C4-2B (cell line): ENCODE results near the gene TNIP3.
A peak's percentile ranks its signal among the peaks of the same experiment; 100 is the strongest.

Experiments
- H3K27ac ChIP-seq: fragments of 450-650 bp; 2 replicates; pipeline ENCODE4 v1.5.1; 2017
- CTCF ChIP-seq: fragments of 450-650 bp; conservative IDR thresholded peaks from 2 replicates; pipeline ENCODE4 v1.5.1; 2017; ENCODE audit warnings: mild to moderate bottlenecking
- ZFX ChIP-seq: fragments of 450-650 bp; IDR thresholded peaks from 2 replicates; pipeline ENCODE4 v1.6.1; 2017

The TNIP3 gene

GRCh38 chr4:121114756-121115155, 49.4 kb downstream of the TNIP3 start:
- TF ChIP-seq CTCF (no peak), ZFX (no peak)
- no peak overlapping the region for H3K27ac ChIP-seq

GRCh38 chr4:121112530-121112929, 51.6 kb downstream of the TNIP3 start:
- TF ChIP-seq ZFX = no peak
- peak; percentile 55 for TF ChIP-seq CTCF
- H3K27ac ChIP-seq = no peak overlapping the region

GRCh38 chr4:121108557-121108956, 55.6 kb downstream of the TNIP3 start:
- H3K27ac ChIP-seq = no peak overlapping the region
- TF ChIP-seq CTCF (no peak), ZFX (no peak)

- H3K27ac ChIP-seq = no peak overlapping the region
- TF ChIP-seq ZFX = no peak
- no peak for TF ChIP-seq CTCF
These were observed 56.6 kb downstream of the TNIP3 start for GRCh38 chr4:121107507-121107906.

GRCh38 chr4:121100093-121100775, 63.9 kb downstream of the TNIP3 start:
- H3K27ac ChIP-seq = no peak overlapping the region
- TF ChIP-seq CTCF (no peak), ZFX (no peak)

- TF ChIP-seq ZFX (no peak), CTCF (no peak)
- no peak overlapping the region for H3K27ac ChIP-seq
These were observed 65.9 kb downstream of the TNIP3 start for GRCh38 chr4:121098266-121098665.

GRCh38 chr4:121096629-121097028, 67.5 kb downstream of the TNIP3 start:
- no peak overlapping the region for H3K27ac ChIP-seq
- TF ChIP-seq ZFX (no peak), CTCF (peak; percentile 53)
